ENCODE data around the gene ZRANB3.
"Not testable (repeated sequence)": the region's sequence is repeated elsewhere in the genome, so short reads cannot be mapped to it uniquely, and the experiment has no call there.

Gene ZRANB3

GRCh38 chr2:135409436-135409835 is 121.6 kb downstream of the ZRANB3 start:
- TF ChIP-seq CTCF (IDR thresholded peaks at IDR 0.05; ENCODE audit: insufficient read depth, missing control alignments), result no peak
- no peak for FAIRE-seq
- no peak for DNase-seq (ENCODE audit: insufficient read length, low spot score)

GRCh38 chr2:135396259-135396658 is 134.8 kb downstream of the ZRANB3 start:
- not testable (repeated sequence) for FAIRE-seq; DNase-seq (ENCODE audit: insufficient read length, low spot score)

- no peak for TF ChIP-seq CTCF (IDR thresholded peaks at IDR 0.05; ENCODE audit: insufficient read depth, missing control alignments)
- FAIRE-seq (no peak), DNase-seq (ENCODE audit: insufficient read length, low spot score) (no peak)
These were observed 144.0 kb downstream of the ZRANB3 start for GRCh38 chr2:135386993-135387392.

GRCh38 chr2:135378591-135378990 is 152.4 kb downstream of the ZRANB3 start:
- DNase-seq (ENCODE audit: insufficient read length, low spot score) (no peak), FAIRE-seq (no peak)
- TF ChIP-seq CTCF (IDR thresholded peaks at IDR 0.05; ENCODE audit: insufficient read depth, missing control alignments), result no peak

- FAIRE-seq (no peak), DNase-seq (ENCODE audit: insufficient read length, low spot score) (no peak)
- no peak for TF ChIP-seq CTCF (IDR thresholded peaks at IDR 0.05; ENCODE audit: insufficient read depth, missing control alignments)
These were observed 157.3 kb downstream of the ZRANB3 start for GRCh38 chr2:135373702-135374101.

- DNase-seq (ENCODE audit: insufficient read length, low spot score), result no peak
- no peak for TF ChIP-seq CTCF (IDR thresholded peaks at IDR 0.05; ENCODE audit: insufficient read depth, missing control alignments)
- no peak for FAIRE-seq
These were observed 181.1 kb downstream of the ZRANB3 start for GRCh38 chr2:135349941-135350340.

GRCh38 chr2:135348096-135348704 is 182.8 kb downstream of the ZRANB3 start:
- FAIRE-seq, result not testable (repeated sequence)

GRCh38 chr2:135337071-135337470 is 193.9 kb downstream of the ZRANB3 start:
- no peak for TF ChIP-seq CTCF (IDR thresholded peaks at IDR 0.05; ENCODE audit: insufficient read depth, missing control alignments)
- no peak for DNase-seq (ENCODE audit: insufficient read length, low spot score)
- FAIRE-seq, result no peak

More at GRCh38 chr2:135348096-135348704, 182.8 kb downstream of the ZRANB3 start:
- not testable (repeated sequence) for DNase-seq (ENCODE audit: insufficient read length, low spot score)

Data from D721Med (cell line).